HG03558 (cell line): Measurements from ENCODE around the gene RUNX2.
"Not testable (repeated sequence)": the region's sequence is repeated elsewhere in the genome, so short reads cannot be mapped to it uniquely, and the experiment has no call there.

Source experiments
- ATAC-seq: cut with Tn5 transposase; IDR thresholded peaks from one replicate; pipeline ENCODE4 v1.9.1; 2021; ENCODE audit warnings: moderate number of reproducible peaks; ENCODE audit not compliant: unreplicated experiment; ENCODE audit errors: extremely low read depth

The RUNX2 gene

DNA sequence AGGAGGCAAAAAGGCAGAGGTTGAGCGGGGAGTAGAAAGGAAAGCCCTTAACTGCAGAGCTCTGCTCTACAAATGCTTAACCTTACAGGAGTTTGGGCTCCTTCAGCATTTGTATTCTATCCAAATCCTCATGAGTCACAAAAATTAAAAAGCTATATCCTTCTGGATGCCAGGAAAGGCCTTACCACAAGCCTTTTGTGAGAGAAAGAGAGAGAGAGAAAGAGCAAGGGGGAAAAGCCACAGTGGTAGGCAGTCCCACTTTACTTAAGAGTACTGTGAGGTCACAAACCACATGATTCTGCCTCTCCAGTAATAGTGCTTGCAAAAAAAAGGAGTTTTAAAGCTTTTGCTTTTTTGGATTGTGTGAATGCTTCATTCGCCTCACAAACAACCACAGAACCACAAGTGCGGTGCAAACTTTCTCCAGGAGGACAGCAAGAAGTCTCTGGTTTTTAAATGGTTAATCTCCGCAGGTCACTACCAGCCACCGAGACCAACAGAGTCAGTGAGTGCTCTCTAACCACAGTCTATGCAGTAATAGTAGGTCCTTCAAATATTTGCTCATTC, at the start of gene RUNX2:
RUNX2 (plus strand) TSS at position 375 of the 567 bp plus-strand sequence. CDS start 397 bp downstream, outside the sequence.
- no peak for ATAC-seq

DNA sequence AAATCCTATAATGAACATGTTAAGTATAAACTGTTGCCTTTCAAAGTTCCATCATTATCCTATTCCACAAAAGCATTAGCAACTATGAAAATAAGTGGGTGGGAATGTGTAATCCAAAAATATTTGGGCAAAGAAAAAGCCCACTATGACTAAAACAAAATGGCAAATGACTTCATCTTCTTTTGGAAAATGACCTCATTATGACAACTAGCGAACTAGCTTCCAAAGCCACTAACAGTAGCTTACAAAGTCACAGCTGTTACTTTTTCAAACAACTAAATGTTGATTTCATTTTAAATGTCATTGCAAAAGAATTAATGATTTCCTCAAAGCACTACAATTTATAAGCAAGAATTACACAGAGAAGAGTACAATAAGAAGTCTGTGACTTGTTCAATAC, 49.8 kb upstream of the RUNX2 start:
- no peak for ATAC-seq

DNA sequence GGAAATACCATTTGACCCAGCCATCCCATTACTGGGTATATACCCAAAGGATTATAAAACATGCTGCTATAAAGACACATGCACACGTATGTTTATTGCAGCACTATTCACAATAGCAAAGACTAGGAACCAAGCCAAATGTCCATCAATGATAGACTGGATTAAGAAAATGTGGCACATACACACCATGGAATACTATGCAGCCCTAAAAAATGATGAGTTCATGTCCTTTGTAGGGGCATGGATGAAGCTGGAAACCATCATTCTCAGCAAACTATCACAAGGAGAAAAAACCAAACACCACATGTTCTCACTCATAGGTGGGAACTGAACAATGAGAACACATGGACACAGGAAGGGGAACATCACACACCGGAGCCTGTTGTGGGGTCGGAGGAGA, 41.4 kb upstream of the RUNX2 start:
- ATAC-seq: not testable (repeated sequence)

DNA sequence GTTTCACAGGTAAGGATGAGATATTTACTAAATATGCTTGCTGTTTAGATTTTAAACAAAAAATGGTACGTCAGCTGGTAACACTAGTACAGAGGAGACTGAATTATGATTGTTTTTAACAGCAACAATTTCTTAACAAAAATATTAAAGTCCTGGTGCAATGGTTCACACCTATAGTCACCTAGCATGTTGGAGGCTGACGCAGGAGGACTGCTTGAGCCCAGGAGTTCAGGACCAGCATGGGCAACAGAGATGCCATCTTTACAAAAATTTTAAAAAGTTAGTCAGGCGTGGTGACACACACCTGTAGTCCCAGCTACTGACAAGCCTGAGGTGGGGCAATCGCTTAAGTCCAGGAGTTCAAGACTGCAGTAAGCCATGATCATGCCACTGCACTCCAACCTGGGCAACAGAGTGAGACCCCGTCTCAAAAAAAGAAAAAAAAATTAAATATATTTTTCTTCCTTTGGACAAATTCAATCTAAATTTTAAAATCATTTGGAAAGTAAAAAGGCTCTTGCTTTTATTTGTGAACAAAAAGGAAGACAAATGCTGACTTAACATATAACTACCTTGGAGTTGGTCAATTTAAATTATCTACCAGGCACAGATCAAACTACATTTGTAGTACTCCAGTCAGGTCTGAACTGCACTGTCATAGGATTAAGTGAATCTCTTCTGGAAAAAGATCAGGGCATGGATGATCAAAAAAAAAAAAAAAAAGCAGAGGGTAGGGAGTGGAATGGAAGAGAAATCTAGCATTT, 38.2 kb upstream of the RUNX2 start:
- no peak for ATAC-seq

DNA sequence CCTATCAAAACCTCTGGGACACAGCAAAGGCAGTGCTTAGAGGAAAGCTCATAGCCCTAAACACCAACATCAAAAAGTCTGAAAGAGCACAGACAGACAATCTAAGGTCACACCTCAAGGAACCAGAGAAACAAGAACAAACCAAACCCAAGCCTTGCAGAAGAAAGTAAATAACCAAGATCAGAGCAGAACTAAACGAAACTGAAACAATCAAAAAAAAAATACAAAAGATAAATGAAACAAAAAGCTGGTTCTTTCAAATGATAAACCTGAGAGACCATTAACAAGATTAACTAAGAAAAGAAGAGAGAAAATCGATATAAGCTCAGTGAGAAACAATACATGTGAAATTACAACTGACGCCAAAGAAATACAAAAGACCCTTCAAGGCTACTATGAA, 34.8 kb upstream of the RUNX2 start:
- ATAC-seq: no peak

DNA sequence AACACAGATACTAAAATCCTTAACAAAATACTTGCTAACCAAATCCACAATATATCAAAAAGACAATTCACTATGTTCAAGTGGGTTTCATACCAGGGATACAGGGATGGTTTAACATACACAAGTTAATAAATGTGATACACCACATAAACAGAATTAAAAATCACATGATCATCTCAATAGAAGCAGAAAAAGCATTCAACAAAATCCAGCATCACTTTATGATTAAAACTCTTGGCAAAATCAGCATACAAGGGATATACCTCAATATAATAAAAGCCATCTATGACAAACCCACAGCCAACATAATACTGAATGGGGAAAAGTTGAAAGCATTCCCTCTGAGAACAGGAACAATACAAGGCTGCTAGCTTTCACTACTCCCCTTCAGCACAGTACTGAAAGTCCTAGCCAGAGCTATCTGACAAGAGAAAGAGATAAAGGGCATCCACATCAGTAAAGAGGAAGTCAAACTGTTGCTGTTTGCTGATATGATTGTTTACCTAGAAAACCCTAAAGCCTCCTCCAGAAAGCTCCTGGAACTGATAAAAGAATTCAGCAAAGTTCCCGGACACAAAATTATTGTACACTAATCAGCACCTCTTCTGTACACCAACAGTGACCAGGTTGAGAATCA, 33.9 kb upstream of the RUNX2 start:
- not testable (repeated sequence) for ATAC-seq

DNA sequence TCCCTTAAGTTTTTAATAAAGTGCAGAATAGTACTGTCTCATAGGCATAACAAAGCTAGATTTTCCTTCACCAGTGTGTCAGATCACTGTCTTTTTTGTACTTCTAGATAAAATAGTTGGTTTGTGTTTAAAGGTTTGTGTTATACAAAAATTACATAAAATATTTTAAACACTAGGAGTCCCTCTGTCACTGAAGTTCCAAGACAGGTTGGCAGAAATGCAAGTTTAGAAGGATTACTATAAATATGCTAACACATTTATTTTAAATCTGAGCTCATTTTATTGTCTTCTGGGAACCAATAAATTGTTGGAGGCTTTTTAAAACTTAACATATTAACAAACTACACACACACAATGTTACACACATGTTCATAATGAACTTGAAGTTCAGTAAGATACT, 30.8 kb upstream of the RUNX2 start:
- ATAC-seq: no peak

DNA sequence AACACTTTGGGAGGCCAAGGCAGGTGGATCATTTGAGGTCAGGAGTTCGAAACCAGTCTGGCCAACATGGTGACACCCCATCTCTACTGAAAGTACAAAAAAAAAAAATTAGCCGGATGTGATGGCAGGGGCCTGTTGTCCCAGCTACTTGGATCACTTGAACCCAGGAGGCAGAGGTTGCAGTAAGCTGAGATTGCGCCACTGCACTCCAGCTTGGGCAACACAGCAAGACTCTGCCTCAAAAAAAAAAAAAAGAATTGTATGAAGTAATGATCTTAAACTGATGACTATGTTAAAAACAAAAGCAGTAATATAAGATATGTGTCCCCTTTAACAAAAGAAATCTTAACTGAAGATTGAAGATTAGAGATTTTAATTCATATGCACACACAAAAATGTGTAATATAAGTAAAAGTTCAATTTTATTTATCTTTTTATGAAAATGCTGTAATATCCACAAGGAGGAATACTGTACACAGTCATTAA, 29.0 kb upstream of the RUNX2 start:
- no peak for ATAC-seq

DNA sequence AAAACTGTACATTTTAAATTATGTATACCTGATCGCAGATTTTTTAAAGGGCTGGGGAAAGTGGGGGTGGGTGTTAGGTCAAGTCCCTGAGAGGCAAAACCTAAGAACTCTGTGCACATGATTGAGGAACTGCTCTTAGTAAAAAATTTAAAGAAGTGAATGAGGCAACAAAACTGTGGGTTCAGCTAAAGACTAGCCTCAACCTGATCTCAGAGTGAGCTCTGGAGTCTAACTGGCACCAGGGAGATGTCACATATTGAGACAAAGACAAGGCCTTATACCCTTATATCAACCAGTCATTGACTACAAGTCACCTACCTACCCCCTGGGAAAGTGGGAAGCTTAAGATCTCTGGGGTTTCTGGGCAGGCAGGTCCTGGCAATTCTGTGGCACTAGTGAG, 27.4 kb upstream of the RUNX2 start:
- no peak for ATAC-seq

DNA sequence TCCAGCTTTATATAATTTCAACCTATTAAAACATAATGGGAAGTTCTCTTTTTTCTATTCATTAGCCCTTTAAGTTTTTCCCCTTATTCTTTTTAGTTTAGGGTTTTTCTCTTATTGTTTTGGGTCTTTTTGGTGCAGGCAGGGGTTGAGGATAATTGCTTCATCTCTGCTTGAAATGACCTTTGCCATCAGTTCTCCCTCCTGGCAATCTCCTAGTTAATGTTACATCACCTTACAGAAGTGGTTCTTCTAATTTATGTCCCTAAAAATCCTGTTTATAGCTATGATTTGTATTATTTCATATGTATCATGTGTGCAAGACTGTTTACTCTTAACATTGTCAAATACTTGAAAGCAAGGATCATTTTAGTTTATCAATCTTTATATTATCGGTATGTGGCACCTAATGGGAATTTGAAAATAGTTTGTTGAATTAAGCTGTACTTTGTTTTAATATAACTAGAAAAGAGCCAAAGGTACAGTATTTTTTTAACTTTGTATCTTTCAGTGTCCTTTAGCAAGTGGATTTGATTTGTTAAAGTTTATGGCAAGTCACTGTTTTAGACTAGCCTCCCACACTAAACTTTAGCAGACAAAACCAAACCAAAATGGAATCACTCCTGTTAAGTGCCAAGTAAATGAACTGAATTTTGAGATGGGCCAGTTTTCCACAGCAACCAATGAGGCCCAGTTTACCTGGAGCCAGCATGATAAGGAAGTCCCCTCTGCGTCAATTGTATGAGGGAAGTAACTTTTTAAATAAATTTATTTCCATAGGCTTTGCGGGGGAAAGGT, 26.6 kb upstream of the RUNX2 start:
- no peak for ATAC-seq

DNA sequence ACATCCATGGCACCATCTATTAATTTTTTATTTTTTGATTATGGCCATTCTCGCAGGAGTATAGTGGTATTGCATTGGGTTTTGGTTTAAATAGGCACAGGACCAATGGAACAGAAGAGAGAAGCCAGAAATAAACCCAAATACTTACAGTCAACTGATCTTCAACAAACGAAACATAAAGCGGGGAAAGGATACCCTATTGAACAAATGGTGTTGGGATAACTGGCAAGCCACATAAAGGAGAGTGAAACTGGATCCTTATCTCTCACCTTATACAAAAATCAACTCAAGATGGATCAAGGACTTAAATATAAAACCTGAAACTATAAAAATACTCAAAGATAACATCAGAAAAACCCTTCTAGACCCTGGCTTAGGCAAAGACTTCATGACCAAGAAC, 25.3 kb upstream of the RUNX2 start:
- no peak for ATAC-seq

DNA sequence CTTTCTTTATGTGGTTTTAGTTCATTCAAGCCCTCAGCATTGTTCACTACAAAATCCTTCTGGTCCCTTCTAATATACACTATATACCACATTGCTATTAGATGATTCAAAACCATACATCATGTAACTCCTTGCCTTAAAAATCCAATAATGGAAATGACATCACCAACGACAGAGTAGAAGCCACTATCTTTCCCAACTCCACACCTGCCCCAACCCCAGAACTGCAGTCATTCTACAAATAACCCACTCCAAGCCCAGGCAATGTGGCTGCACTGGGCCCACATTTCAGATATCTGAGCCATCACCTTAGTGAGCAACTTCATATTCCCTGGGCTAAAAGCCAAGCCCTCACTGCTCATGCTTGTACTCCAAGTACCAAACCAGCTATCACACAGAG, 22.6 kb upstream of the RUNX2 start:
- no peak for ATAC-seq

DNA sequence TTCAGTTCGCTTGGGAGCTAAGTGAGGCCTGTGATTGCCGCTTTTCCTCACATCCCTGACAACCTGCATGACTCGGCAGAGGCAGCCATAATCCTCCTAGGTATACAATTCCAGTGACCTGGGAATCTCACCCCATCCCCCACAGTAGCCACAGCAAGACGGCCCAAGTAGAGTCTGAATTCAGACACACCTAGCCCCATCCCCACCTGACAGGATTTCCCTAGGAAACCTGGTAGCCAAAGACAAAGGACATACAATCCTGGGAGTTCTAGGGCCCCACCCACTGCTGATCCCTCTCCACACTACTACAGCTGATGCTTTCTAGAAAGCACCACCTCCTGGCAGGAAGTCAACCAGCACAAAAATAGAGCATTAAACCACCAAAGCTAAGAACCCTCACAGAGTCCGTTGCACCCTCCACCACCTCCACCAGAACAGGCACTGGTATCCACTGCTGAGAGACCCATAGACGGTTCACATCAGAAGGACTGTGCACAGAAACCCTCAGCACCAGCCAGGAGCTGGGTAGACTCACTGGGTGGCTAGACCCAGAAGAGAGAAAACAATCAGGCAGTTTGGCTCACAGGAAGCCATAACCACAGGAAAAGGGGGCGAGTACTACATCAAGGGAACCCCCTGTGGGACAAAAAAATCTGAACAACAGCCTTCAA, 17.9 kb upstream of the RUNX2 start:
- no peak for ATAC-seq

DNA sequence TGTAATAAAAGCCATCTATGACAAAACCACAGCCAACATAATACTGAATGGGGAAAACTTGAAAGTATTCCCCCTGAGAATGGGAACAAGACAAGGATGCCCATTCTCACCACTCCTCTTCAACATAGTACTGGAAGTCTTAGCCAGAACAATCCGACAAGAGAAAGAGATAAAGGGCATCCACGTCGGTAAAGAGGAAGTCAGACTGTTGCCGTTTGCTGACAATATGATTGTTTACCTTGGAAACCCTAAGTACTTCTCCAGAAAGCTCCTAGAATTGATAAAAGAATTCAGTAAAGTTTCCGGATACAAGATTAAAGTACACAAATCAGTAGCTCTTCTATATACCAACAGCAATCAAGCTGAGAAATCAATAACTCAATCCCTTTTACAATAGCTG, 14.0 kb upstream of the RUNX2 start:
- no peak for ATAC-seq

DNA sequence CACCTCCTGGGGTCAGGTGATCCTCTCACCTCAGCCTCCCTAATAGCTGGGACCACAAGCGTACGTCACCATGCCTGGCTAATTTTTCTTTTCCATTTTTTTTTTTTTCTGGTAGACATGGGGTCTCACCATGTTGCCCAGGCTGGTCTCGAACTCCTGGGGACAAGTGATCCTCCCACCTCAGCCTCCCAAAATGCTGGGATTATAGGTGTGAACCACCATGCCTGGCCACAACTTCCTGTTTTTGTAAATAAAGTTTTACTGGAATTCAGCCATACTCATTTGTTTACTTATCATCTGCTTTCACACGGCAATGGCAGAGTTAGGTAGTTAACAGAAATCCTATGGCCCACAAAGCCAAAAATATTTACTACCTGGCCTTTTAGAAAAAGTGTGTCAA, 7.8 kb upstream of the RUNX2 start:
- ATAC-seq: no peak

DNA sequence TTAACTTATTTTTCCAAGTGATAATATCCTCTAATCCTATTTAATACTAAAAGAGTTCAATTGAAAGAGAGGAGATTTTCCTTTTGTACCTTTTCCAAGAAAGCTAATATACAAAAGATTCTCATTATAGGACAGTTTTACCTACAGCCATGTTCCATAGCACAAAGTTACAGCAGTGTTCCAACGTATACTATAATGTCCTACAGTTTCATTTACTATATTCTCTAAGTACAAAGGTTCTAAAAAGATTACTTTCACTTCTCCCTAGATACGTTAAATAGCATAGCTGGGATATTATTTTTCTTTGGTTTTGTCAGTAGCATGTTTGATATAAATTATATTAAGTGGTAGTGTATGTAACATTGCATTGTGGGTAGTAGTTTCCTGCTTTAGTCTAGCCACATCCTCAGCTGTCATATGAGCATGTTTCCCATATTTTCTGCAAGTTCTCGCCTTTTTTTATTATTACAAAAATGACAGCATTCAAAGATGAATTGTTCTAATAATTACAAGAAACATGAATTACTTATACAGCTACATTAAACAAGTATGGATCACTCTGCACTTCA, 4.4 kb upstream of the RUNX2 start:
- ATAC-seq: no peak

DNA sequence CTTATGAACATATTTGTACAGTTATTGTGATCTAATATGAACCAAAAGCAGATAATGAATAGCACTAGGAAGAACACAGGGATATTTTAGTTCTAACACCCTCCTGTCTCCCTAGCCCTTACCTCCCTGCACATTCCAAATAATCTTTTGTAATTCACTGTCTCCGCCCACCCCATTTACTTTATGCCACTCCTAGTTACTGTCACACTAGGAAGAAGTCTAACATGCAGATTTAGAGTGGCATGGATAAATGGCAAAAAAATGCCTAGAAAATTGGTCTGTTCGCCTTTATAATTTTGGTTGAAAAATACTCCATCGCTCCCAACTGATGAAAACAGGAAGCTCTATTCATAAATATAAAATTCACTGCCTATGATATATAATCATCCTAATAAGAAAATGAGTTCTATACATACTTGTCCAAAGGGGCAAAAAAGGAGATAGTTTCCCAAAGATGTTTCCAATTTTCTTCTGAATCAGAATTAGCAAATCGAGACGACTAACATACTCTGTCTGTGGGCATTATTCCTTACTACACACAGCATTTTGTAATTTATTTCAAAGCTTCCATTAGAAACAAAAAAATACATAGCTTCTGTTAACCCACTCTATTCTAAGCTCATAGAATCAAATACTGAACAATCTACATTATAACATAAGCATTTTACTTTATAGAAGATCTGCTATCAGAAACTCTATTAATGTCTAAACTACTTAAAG, 1.3 kb upstream of the RUNX2 start:
- ATAC-seq: no peak

DNA sequence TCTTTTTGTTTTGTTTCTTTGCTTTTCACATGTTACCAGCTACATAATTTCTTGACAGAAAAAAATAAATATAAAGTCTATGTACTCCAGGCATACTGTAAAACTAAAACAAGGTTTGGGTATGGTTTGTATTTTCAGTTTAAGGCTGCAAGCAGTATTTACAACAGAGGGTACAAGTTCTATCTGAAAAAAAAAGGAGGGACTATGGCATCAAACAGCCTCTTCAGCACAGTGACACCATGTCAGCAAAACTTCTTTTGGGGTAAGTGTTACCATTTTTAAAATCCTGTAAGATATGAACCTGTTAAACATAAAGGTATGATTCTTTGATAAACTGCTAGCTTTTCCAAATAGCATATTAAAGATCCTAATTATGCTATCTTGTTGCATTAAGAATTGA, 393 bp downstream of the RUNX2 start:
- ATAC-seq: no peak

DNA sequence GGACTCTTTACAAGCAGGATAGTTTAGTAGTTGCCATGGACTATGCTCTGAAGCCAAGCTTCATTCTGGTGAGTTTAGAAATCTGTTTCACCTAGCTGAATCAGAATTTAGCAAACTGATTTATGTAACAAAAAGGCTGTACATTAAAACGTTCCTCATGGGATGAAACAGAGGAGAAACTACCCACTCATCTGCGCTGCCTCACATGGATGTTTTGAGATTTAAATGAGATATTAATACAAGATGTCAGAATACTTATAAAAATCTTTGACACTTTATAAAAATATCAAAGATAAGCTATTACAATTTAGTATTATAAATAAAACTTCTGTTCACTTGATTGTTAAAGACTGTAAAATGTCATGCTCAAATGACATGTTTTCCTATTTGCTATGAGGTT, 16.8 kb downstream of the RUNX2 start:
- no peak for ATAC-seq
